GM19395 (cell line): Measurements from ENCODE around the gene ZNF177.
"Not testable (repeated sequence)": the region's sequence is repeated elsewhere in the genome, so short reads cannot be mapped to it uniquely, and the experiment has no call there.

Experiments
- ATAC-seq: cut with Tn5 transposase; IDR thresholded peaks from one replicate; pipeline ENCODE4 v1.9.1; 2021; ENCODE audit warnings: mild to moderate bottlenecking, moderate library complexity; ENCODE audit not compliant: unreplicated experiment

ZNF177 gene

GRCh38 chr19:9362905-9363304 is at the start of gene ZNF177:
ZNF177 (plus strand) TSS chr19:9363013; CDS start chr19:9378312, 15,299 bp downstream.
- ATAC-seq, result no peak

- no peak for ATAC-seq
These were observed 49.1 kb upstream of the ZNF177 start for GRCh38 chr19:9313756-9314155.

GRCh38 chr19:9321338-9321737 is 41.5 kb upstream of the ZNF177 start:
- no peak for ATAC-seq

- ATAC-seq, result not testable (repeated sequence)
These were observed 41.1 kb upstream of the ZNF177 start for GRCh38 chr19:9321756-9322155.

- ATAC-seq, result not testable (repeated sequence)
These were observed 40.6 kb upstream of the ZNF177 start for GRCh38 chr19:9322201-9322600.

GRCh38 chr19:9323557-9323918 is 39.3 kb upstream of the ZNF177 start:
- ATAC-seq, result peak; percentile 45

GRCh38 chr19:9323919-9324583 is 38.8 kb upstream of the ZNF177 start, which contains the start of gene ZNF559:
ZNF559 (plus strand) TSS chr19:9324179; CDS start chr19:9338550, 14,371 bp downstream.
- peak; percentile 95 for ATAC-seq

GRCh38 chr19:9324584-9324962 is 38.2 kb upstream of the ZNF177 start:
- no peak for ATAC-seq

- no peak for ATAC-seq
These were observed 32.8 kb upstream of the ZNF177 start for GRCh38 chr19:9329999-9330398.

- ATAC-seq, result no peak
These were observed 20.1 kb upstream of the ZNF177 start for GRCh38 chr19:9342610-9343304.

- ATAC-seq, result no peak
These were observed 17.8 kb upstream of the ZNF177 start for GRCh38 chr19:9345005-9345404.

GRCh38 chr19:9348253-9348652 is 14.6 kb upstream of the ZNF177 start:
- ATAC-seq, result no peak

GRCh38 chr19:9348671-9349070 is 14.1 kb upstream of the ZNF177 start:
- ATAC-seq, result no peak

- ATAC-seq, result no peak
These were observed 10.3 kb upstream of the ZNF177 start for GRCh38 chr19:9352505-9352904.

- ATAC-seq, result no peak
These were observed 9.8 kb upstream of the ZNF177 start for GRCh38 chr19:9353011-9353410.

GRCh38 chr19:9354651-9355050 is 8.2 kb upstream of the ZNF177 start:
- ATAC-seq, result no peak

- ATAC-seq, result no peak
These were observed 8.2 kb downstream of the ZNF177 start for GRCh38 chr19:9370738-9371619.

- ATAC-seq, result no peak
These were observed 18.6 kb downstream of the ZNF177 start for GRCh38 chr19:9381361-9381785.

GRCh38 chr19:9406798-9407352 is 44.1 kb downstream of the ZNF177 start:
- no peak for ATAC-seq

- no peak for ATAC-seq
These were observed 45.0 kb downstream of the ZNF177 start for GRCh38 chr19:9407827-9408226.
